NCI-H510A treated with DMSO at 0.1 percent for 48 hours (cell line): ENCODE results near the gene SSH2.
"Not testable (repeated sequence)": the region's sequence is repeated elsewhere in the genome, so short reads cannot be mapped to it uniquely, and the experiment has no call there.

Experiments
- DNase-seq: peaks from one replicate; lab custom pipeline; 2025; lab: John Stamatoyannopoulos, UW

The SSH2 gene

GRCh38 chr17:29880031-29880430, 50.0 kb downstream of the SSH2 start:
- no peak for DNase-seq

GRCh38 chr17:29874931-29875596, 55.0 kb downstream of the SSH2 start:
- no peak for DNase-seq

GRCh38 chr17:29874358-29874757, 55.7 kb downstream of the SSH2 start:
- not testable (repeated sequence) for DNase-seq

- no peak for DNase-seq
Observed at GRCh38 chr17:29873476-29873875, 56.6 kb downstream of the SSH2 start.

- DNase-seq = no peak
Observed at GRCh38 chr17:29870836-29871465, 59.1 kb downstream of the SSH2 start.

- peak; percentile 14 for DNase-seq
Observed at GRCh38 chr17:29867643-29868181, 62.3 kb downstream of the SSH2 start.

GRCh38 chr17:29866746-29867404, 63.2 kb downstream of the SSH2 start:
- no peak for DNase-seq

GRCh38 chr17:29864615-29865014, 65.4 kb downstream of the SSH2 start:
- DNase-seq = no peak

GRCh38 chr17:29864123-29864522, 65.9 kb downstream of the SSH2 start:
- DNase-seq = not testable (repeated sequence)

- DNase-seq = no peak
Observed at GRCh38 chr17:29862951-29863350, 67.1 kb downstream of the SSH2 start.

GRCh38 chr17:29862127-29862526, 67.9 kb downstream of the SSH2 start:
- no peak for DNase-seq

GRCh38 chr17:29859445-29859844, 70.6 kb downstream of the SSH2 start:
- DNase-seq = not testable (repeated sequence)

GRCh38 chr17:29857823-29858222, 72.2 kb downstream of the SSH2 start:
- DNase-seq = no peak

GRCh38 chr17:29857105-29857504, 72.9 kb downstream of the SSH2 start:
- not testable (repeated sequence) for DNase-seq

GRCh38 chr17:29855686-29856085, 74.3 kb downstream of the SSH2 start:
- no peak for DNase-seq

- DNase-seq = no peak
Observed at GRCh38 chr17:29848737-29849136, 81.3 kb downstream of the SSH2 start.

GRCh38 chr17:29847527-29848400, 82.3 kb downstream of the SSH2 start:
- no peak for DNase-seq

GRCh38 chr17:29847118-29847517, 82.9 kb downstream of the SSH2 start:
- DNase-seq = no peak

- no peak for DNase-seq
Observed at GRCh38 chr17:29846298-29846697, 83.7 kb downstream of the SSH2 start.

- no peak for DNase-seq
Observed at GRCh38 chr17:29844339-29845048, 85.5 kb downstream of the SSH2 start.

GRCh38 chr17:29840884-29841283, 89.1 kb downstream of the SSH2 start:
- DNase-seq = no peak
